KMS-11 (cell line): ENCODE data around the gene FHOD1.

ENCODE experiments used
- H2AFZ ChIP-seq: fragments of 200-600 bp; sonication (generic); 2 replicates; pipeline ENCODE4 v1.6.1; 2016; ENCODE audit warnings: antibody characterized with exemption, mixed run types, low read depth
- H3K27ac ChIP-seq: fragments of 200-600 bp; sonication (generic); 2 replicates; pipeline ENCODE4 v1.6.1; 2016; ENCODE audit warnings: mild to moderate bottlenecking, mixed run types
- H3K27me3 ChIP-seq: fragments of 200-600 bp; sonication (generic); 2 replicates; pipeline ENCODE4 v1.6.1; 2017; ENCODE audit warnings: mild to moderate bottlenecking, low read depth, mixed run types, moderate library complexity; ENCODE audit not compliant: insufficient read depth
- H3K36me3 ChIP-seq: fragments of 200-600 bp; sonication (generic); 2 replicates; pipeline ENCODE4 v1.6.1; 2017; ENCODE audit warnings: mild to moderate bottlenecking, mixed run types; ENCODE audit not compliant: insufficient read depth
- H3K4me1 ChIP-seq: fragments of 200-600 bp; sonication (generic); 2 replicates; pipeline ENCODE4 v1.6.1; 2016; ENCODE audit warnings: mild to moderate bottlenecking, low read depth, mixed run types; ENCODE audit not compliant: poor library complexity, severe bottlenecking
- H3K4me2 ChIP-seq: fragments of 200-600 bp; sonication (generic); 2 replicates; pipeline ENCODE4 v1.7.0; 2016; ENCODE audit warnings: mild to moderate bottlenecking, mixed run types
- H3K4me3 ChIP-seq: fragments of 200-600 bp; sonication (generic); IDR thresholded peaks from 2 replicates; pipeline ENCODE4 v1.6.1; 2017; ENCODE audit warnings: low read depth, low read length, mixed read lengths; ENCODE audit not compliant: insufficient read depth
- H3K79me2 ChIP-seq: fragments of 200-600 bp; sonication (generic); 2 replicates; pipeline ENCODE4 v1.6.1; 2016; ENCODE audit warnings: low read depth, mixed run types; ENCODE audit not compliant: insufficient read depth
- H3K9ac ChIP-seq: fragments of 200-600 bp; sonication (generic); 2 replicates; pipeline ENCODE4 v1.6.1; 2016; ENCODE audit warnings: mild to moderate bottlenecking, mixed run types
- H4K20me1 ChIP-seq: fragments of 200-600 bp; sonication (generic); 2 replicates; pipeline ENCODE4 v1.6.1; 2016; ENCODE audit warnings: mild to moderate bottlenecking, mixed run types; ENCODE audit not compliant: insufficient read depth
- TF ChIP-seq, protein P1 (sequence below): fragments of 200-600 bp; sonication (generic); conservative IDR thresholded peaks from 2 replicates; pipeline ENCODE4 v1.6.1; 2017; ENCODE audit warnings: low read depth, mild to moderate bottlenecking, antibody characterized with exemption, low read length, moderate library complexity, mixed read lengths

FHOD1 gene

DNA sequence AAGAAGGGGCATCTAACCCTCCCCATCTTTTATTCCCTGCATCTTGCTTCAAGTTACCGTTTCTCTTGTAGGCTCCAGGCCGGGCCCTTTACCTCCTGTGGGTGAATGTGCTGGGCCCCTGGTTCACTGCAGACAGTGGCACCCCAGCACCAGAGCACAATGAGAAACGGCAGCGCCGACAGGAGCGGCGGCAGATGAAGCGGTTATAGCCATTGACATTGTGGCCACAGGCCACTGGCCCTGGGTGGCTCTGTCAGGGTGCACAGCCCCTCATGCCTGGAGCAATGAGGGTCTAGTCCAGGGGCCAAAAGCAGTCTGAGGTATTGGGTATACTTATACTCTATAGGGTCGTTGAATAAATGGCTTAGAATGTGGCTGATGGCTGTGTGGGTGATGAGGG lies 18.4 kb downstream of the FHOD1 start:
- Histone ChIP-seq H2AFZ (no peak overlapping the region), H3K4me2 (no peak overlapping the region), H3K4me3 (no peak overlapping the region), H3K27ac (no peak overlapping the region), H3K4me1 (peaks cover 10% of the 10 kb centered on the region), H3K79me2 (peaks cover 16% of the 10 kb centered on the region), H3K27me3 (no peaks in the 10 kb centered on the region), H4K20me1 (no peaks in the 10 kb centered on the region), H3K36me3 (no peaks in the 10 kb centered on the region), H3K9ac (no peak overlapping the region)
- TF ChIP-seq, protein P1, sequence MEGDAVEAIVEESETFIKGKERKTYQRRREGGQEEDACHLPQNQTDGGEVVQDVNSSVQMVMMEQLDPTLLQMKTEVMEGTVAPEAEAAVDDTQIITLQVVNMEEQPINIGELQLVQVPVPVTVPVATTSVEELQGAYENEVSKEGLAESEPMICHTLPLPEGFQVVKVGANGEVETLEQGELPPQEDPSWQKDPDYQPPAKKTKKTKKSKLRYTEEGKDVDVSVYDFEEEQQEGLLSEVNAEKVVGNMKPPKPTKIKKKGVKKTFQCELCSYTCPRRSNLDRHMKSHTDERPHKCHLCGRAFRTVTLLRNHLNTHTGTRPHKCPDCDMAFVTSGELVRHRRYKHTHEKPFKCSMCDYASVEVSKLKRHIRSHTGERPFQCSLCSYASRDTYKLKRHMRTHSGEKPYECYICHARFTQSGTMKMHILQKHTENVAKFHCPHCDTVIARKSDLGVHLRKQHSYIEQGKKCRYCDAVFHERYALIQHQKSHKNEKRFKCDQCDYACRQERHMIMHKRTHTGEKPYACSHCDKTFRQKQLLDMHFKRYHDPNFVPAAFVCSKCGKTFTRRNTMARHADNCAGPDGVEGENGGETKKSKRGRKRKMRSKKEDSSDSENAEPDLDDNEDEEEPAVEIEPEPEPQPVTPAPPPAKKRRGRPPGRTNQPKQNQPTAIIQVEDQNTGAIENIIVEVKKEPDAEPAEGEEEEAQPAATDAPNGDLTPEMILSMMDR, result no peak

DNA sequence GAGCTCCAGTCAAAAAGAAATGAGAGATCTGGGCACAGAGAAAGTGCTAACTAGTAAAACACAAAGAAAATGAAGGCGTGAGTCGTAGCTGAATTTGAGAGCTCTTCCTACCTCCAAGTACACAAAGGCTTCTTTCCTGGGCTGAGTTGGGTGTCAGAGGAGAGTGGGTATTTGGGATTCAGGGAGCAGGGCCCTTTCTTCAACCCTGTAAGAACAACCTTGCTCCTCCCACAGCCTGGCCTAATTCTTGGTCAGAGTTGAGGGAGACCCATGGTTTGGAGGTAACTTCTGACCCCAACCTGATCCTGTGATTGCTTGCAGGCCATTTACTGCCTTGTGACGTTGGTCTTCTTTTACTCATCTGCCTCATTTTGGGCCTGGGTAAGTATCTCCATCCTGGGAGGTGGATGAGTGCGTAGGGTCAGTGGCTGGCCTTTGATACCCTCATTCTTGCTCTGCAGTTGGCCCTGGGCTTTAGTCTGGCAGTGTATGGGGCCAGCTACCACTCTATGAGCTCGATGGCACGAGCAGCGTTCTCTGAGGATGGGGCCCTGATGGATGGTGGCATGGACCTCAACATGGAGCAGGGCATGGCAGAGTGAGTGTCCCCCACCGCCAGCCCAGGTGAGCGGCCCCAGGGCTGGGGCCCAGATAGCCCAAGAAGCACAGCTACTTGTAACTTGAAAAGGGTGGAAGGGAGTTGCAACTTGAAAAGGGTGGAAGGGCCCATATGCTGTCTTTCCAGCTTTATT lies 19.1 kb downstream of the FHOD1 start:
- Histone ChIP-seq H3K36me3 (no peaks in the 10 kb centered on the region), H2AFZ (no peak overlapping the region), H3K4me2 (peak overlapping the region; percentile 94), H3K4me3 (no peak overlapping the region), H3K9ac (peak overlapping the region; percentile 50; the same call in 1 of the 2 replicates), H3K79me2 (peaks cover 16% of the 10 kb centered on the region), H3K4me1 (peaks cover 10% of the 10 kb centered on the region), H3K27me3 (no peaks in the 10 kb centered on the region), H4K20me1 (no peaks in the 10 kb centered on the region), H3K27ac (no peak overlapping the region)
- TF ChIP-seq, protein P1, result no peak

DNA sequence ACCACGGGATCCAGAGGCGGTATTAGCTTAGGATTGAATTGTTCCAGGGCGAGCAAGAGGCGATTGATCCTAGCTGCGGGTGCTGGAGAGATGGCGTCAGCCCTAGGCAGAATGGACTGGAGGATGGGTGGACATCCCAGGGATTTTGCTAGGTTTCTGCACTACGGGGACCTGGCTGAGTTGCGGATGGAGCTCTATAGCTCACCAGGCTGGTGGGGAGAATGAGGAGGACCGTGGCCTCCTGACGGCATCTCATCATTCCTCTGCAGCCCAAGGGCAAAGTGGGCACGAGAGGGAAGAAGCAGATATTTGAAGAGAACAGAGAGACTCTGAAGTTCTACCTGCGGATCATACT lies 19.7 kb downstream of the FHOD1 start:
- Histone ChIP-seq H3K27ac (peak overlapping the region; percentile 31; the same call in 1 of the 2 replicates), H3K4me1 (peaks cover 10% of the 10 kb centered on the region), H3K4me2 (peak overlapping the region; percentile 94), H3K27me3 (no peaks in the 10 kb centered on the region), H3K4me3 (no peak overlapping the region), H2AFZ (peak overlapping the region; percentile 52; the same call in 1 of the 2 replicates), H4K20me1 (no peaks in the 10 kb centered on the region), H3K36me3 (no peaks in the 10 kb centered on the region), H3K79me2 (peaks cover 16% of the 10 kb centered on the region), H3K9ac (peak overlapping the region; percentile 50; the same call in 1 of the 2 replicates)
- TF ChIP-seq, protein P1, result no peak

DNA sequence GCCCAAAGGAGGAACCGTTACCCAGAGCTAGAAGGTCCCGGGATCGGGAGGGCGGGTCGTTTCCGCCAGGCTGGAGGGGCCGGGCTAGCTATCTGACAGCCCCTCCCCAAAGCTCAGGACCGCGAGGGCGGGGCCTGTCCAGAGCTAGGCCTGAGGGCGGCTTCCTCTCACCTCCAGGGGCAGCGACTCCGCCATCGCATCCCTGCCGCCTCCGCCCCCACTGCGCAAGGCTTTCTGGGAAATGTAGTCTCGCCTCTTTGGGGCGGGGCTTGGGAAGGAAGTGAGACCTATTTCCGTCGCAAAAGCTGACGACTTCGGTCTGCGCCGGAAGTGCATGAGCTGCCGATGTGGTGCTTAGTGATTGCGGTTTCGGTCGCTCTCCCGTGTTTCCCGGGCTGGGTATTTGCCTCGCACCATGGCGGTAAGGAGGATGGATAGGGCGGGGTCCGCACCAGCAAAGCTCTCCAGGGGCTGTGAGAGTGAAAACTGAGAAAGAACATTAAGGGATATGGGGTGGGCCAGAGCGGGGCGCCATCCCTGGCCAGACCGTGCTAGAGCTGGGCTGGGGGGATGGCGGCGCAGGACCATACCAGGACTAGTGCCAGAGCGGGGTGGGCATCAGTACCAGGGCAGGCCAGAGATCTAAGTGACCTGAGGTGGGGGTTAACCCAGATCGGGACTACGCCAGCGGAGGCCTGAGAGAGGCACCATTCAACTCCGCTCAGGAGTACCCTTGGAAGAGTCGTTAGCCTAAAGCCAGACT lies 20.3 kb downstream of the FHOD1 start, which contains the start of gene TMEM208:
TMEM208 (plus strand) TSS at position 327 of the 763 bp plus-strand sequence; CDS start at position 416, 89 bp downstream.
- no peak within 1 kb of the TSS for H3K4me3 ChIP-seq
- TF ChIP-seq, protein P1, result no peak
- peak within 1 kb of the TSS; percentile 94 for H3K4me2 ChIP-seq
- no peaks in the 10 kb centered on the region for H3K36me3 ChIP-seq
- no peaks in the 10 kb centered on the region for H3K27me3 ChIP-seq
- peak within 1 kb of the TSS; percentile 81 for H2AFZ ChIP-seq
- H4K20me1 ChIP-seq, result no peaks in the 10 kb centered on the region
- peak within 1 kb of the TSS; percentile 50; the same call in 1 of the 2 replicates for H3K9ac ChIP-seq
- peak within 1 kb of the TSS; percentile 31; the same call in 1 of the 2 replicates for H3K27ac ChIP-seq
- peaks cover 16% of the 10 kb centered on the region for H3K79me2 ChIP-seq
- H3K4me1 ChIP-seq, result peaks cover 10% of the 10 kb centered on the region
